LNCaP clone FGC (cell line): ENCODE measurements around the gene KRT222.

Experiments used
- DNase-seq: peaks from one replicate; pipeline ENCODE4 v3.0.0-alpha.2; 2011; ENCODE audit warnings: low read depth
- H3K4me3 ChIP-seq: 2 replicates; pipeline ENCODE4 v1.5.1; 2011; ENCODE audit warnings: mild to moderate bottlenecking, low read depth, low read length, control low read depth
- CTCF ChIP-seq: IDR thresholded peaks from 2 replicates; pipeline ENCODE4 v1.5.1; 2012; ENCODE audit warnings: mild to moderate bottlenecking; ENCODE audit not compliant: control insufficient read depth, insufficient read depth; ENCODE audit errors: extremely low read depth

The KRT222 gene

GRCh38 chr17:40613467-40614154, 51.4 kb downstream of the KRT222 start:
- no peak for DNase-seq
- no peak for TF ChIP-seq CTCF
- H3K4me3 ChIP-seq: no peak overlapping the region

GRCh38 chr17:40612599-40613244, 52.3 kb downstream of the KRT222 start:
- no peak overlapping the region for H3K4me3 ChIP-seq
- TF ChIP-seq CTCF: no peak
- DNase-seq: no peak

GRCh38 chr17:40611840-40612474, 53.0 kb downstream of the KRT222 start:
- no peak for DNase-seq
- H3K4me3 ChIP-seq: no peak overlapping the region
- TF ChIP-seq CTCF: no peak

- no peak overlapping the region for H3K4me3 ChIP-seq
- DNase-seq: no peak
- TF ChIP-seq CTCF: no peak
These were observed 54.6 kb downstream of the KRT222 start for GRCh38 chr17:40610359-40610758.

GRCh38 chr17:40608061-40608581, 56.9 kb downstream of the KRT222 start:
- no peak overlapping the region for H3K4me3 ChIP-seq
- DNase-seq: no peak
- TF ChIP-seq CTCF: no peak

- no peak for TF ChIP-seq CTCF
- DNase-seq: no peak
- no peak overlapping the region for H3K4me3 ChIP-seq
These were observed 57.3 kb downstream of the KRT222 start for GRCh38 chr17:40607641-40608040.
